Dermis blood vessel endothelial cell (primary cell): Measurements from ENCODE around the gene DNAJC15. TPM values are rescaled to one million over a fixed set of nuclear protein-coding genes. Genes with fewer than 3 reads are reported as not detected.
"Not testable (repeated sequence)": the region's sequence is repeated elsewhere in the genome, so short reads cannot be mapped to it uniquely, and the experiment has no call there.

ENCODE experiments used
- DNase-seq: peaks from one replicate; pipeline ENCODE4 v3.0.0; 2010
- total RNA-seq: library from RNA; depleted of rRNA; stranded (reverse); fragments of >200 nt; gene quantifications from 2 replicates; pipeline ENCODE4 v1.2.3, GENCODE V29; 2014

The DNAJC15 gene
- total RNA-seq, 1 donor from 2014 or later: 4.9 TPM

- DNase-seq: not testable (repeated sequence)
Measured at GRCh38 chr13:43045302-43045773, 22.0 kb downstream of the DNAJC15 start.

- DNase-seq: no peak
Measured at GRCh38 chr13:43046259-43046658, 22.9 kb downstream of the DNAJC15 start.

- peak; percentile 49 for DNase-seq
Measured at GRCh38 chr13:43054803-43055802, 31.7 kb downstream of the DNAJC15 start.

- DNase-seq: peak; percentile 50
Measured at GRCh38 chr13:43057653-43058317, 34.4 kb downstream of the DNAJC15 start.

GRCh38 chr13:43058318-43058674 lies 34.9 kb downstream of the DNAJC15 start:
- DNase-seq: peak; percentile 9

GRCh38 chr13:43058831-43059230 lies 35.4 kb downstream of the DNAJC15 start:
- no peak for DNase-seq

GRCh38 chr13:43059779-43060178 lies 36.4 kb downstream of the DNAJC15 start:
- not testable (repeated sequence) for DNase-seq

- not testable (repeated sequence) for DNase-seq
Measured at GRCh38 chr13:43060806-43061205, 37.4 kb downstream of the DNAJC15 start.

- DNase-seq: no peak
Measured at GRCh38 chr13:43061496-43062280, 38.3 kb downstream of the DNAJC15 start.

GRCh38 chr13:43071824-43072223 lies 48.4 kb downstream of the DNAJC15 start:
- no peak for DNase-seq

GRCh38 chr13:43072394-43072793 lies 49.0 kb downstream of the DNAJC15 start:
- DNase-seq: no peak

- no peak for DNase-seq
Measured at GRCh38 chr13:43074824-43075510, 51.6 kb downstream of the DNAJC15 start.

- not testable (repeated sequence) for DNase-seq
Measured at GRCh38 chr13:43075511-43075902, 52.1 kb downstream of the DNAJC15 start.

GRCh38 chr13:43077046-43077445 lies 53.7 kb downstream of the DNAJC15 start:
- no peak for DNase-seq

- DNase-seq: no peak
Measured at GRCh38 chr13:43077461-43077860, 54.1 kb downstream of the DNAJC15 start.

GRCh38 chr13:43077906-43078305 lies 54.5 kb downstream of the DNAJC15 start:
- DNase-seq: no peak

- no peak for DNase-seq
Measured at GRCh38 chr13:43078399-43078798, 55.0 kb downstream of the DNAJC15 start.

- peak; percentile 46 for DNase-seq
Measured at GRCh38 chr13:43079392-43079931, 56.1 kb downstream of the DNAJC15 start.

- no peak for DNase-seq
Measured at GRCh38 chr13:43080199-43080598, 56.8 kb downstream of the DNAJC15 start.

GRCh38 chr13:43081866-43082265 lies 58.5 kb downstream of the DNAJC15 start:
- DNase-seq: no peak

- DNase-seq: no peak
Measured at GRCh38 chr13:43083750-43084149, 60.4 kb downstream of the DNAJC15 start.

- DNase-seq: peak; percentile 63
Measured at GRCh38 chr13:43085545-43085944, 62.2 kb downstream of the DNAJC15 start.
